Measurements from ENCODE around the gene MBLAC1. TPM values are rescaled to one million over a fixed set of nuclear protein-coding genes. Genes with fewer than 3 reads are reported as not detected.
"Not testable (repeated sequence)": the region's sequence is repeated elsewhere in the genome, so short reads cannot be mapped to it uniquely, and the experiment has no call there.

The MBLAC1 gene
- total RNA-seq, 1 donor from 2014 or later = 6.4 TPM

GRCh38 chr7:100124301-100125230, 2.2 kb upstream of the MBLAC1 start:
- DNase-seq = no peak

GRCh38 chr7:100126239-100126930, 382 bp upstream of the MBLAC1 start:
- peak; percentile 66 for DNase-seq

- DNase-seq = peak; percentile 19
These were observed 1.3 kb downstream of the MBLAC1 start for GRCh38 chr7:100127866-100128636.

GRCh38 chr7:100128637-100128963, 1.8 kb downstream of the MBLAC1 start:
- no peak for DNase-seq

GRCh38 chr7:100130220-100130607, 3.4 kb downstream of the MBLAC1 start:
- not testable (repeated sequence) for DNase-seq

- peak; percentile 45 for DNase-seq
These were observed 4.1 kb downstream of the MBLAC1 start for GRCh38 chr7:100130608-100131453.

GRCh38 chr7:100132126-100132525, 5.4 kb downstream of the MBLAC1 start:
- no peak for DNase-seq

- no peak for DNase-seq
These were observed 6.0 kb downstream of the MBLAC1 start for GRCh38 chr7:100132697-100133151.

- DNase-seq = no peak
These were observed 11.3 kb downstream of the MBLAC1 start for GRCh38 chr7:100137851-100138760.

GRCh38 chr7:100141555-100141949, 14.8 kb downstream of the MBLAC1 start:
- DNase-seq = no peak

- DNase-seq = no peak
These were observed 15.7 kb downstream of the MBLAC1 start for GRCh38 chr7:100142461-100142860.

GRCh38 chr7:100146350-100146749, 19.6 kb downstream of the MBLAC1 start:
- DNase-seq = not testable (repeated sequence)

GRCh38 chr7:100147278-100147677, 20.5 kb downstream of the MBLAC1 start:
- DNase-seq = no peak

GRCh38 chr7:100148225-100148558, 21.4 kb downstream of the MBLAC1 start:
- DNase-seq = no peak

- peak; percentile 98 for DNase-seq
These were observed 22.0 kb downstream of the MBLAC1 start, which contains the start of gene LAMTOR4 for GRCh38 chr7:100148559-100149328. Gene LAMTOR4, plus strand, starts transcription at chr7:100148918. Its CDS starts 55 bp downstream, at chr7:100148973.

- DNase-seq = no peak
These were observed 25.6 kb downstream of the MBLAC1 start for GRCh38 chr7:100152404-100152803.

GRCh38 chr7:100152937-100153666, 26.3 kb downstream of the MBLAC1 start:
- no peak for DNase-seq

- DNase-seq = no peak
These were observed 27.2 kb downstream of the MBLAC1 start for GRCh38 chr7:100153708-100154535.

Data from occipital lobe (tissue), 2 donors.